Mesodermal cell (in vitro differentiated cells): ENCODE measurements around the gene TOM1L1.

Experiments
- H3K27ac ChIP-seq: 2 replicates; pipeline ENCODE4 v1.7.0; 2013; ENCODE audit warnings: mild to moderate bottlenecking, low read depth, low read length, moderate library complexity; ENCODE audit not compliant: severe bottlenecking
- H3K36me3 ChIP-seq: 2 replicates; pipeline ENCODE4 v1.7.1; 2013; ENCODE audit warnings: mild to moderate bottlenecking, low read length, moderate library complexity; ENCODE audit not compliant: control insufficient read depth, insufficient read depth
- H3K4me1 ChIP-seq: one replicate; pipeline ENCODE4 v1.7.1; 2013; ENCODE audit warnings: mild to moderate bottlenecking, low read length; ENCODE audit not compliant: insufficient read depth, control insufficient read depth, poor library complexity, severe bottlenecking
- H3K4me3 ChIP-seq: 2 replicates; pipeline ENCODE4 v1.7.0; 2013; ENCODE audit warnings: low read length, control low read depth, mild to moderate bottlenecking; ENCODE audit not compliant: insufficient read depth, poor library complexity, severe bottlenecking; ENCODE audit errors: extremely low read depth
- H3K9me3 ChIP-seq: 2 replicates; pipeline ENCODE4 v1.7.1; 2013; ENCODE audit warnings: mild to moderate bottlenecking, low read length, moderate library complexity; ENCODE audit not compliant: control insufficient read depth
- WGBS, 2 experiments: methylation state at CpG; one replicate each; pipeline ENCODE4 v1.1.5; 2013; ENCODE audit warnings: missing lambda C conversion rate in 2 of 2; ENCODE audit not compliant: insufficient coverage in 2 of 2; 5-methylcytosine and 5-hydroxymethylcytosine counted together

TOM1L1 gene

DNA sequence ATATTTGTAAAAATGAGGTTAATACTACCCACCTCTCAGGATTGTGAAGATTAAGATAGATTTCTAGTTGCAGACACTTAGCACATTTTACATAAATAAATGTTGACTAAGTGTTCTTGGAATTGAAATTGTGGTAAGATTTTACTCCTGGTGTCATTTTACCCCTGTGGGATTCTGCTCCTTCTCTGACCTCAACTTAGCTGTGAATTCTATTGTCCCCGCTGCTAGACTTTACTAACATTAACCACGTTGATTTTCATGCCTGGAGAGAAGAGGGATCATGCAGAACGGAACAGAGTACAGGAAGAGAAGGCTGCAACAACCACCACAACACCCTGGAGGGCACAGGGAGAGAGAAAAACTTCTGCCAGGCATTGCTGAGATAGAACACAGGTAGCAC is 2.1 kb upstream of the TOM1L1 start:
- Histone ChIP-seq H3K36me3 (peaks cover 4% of the 10 kb centered on the region), H3K27ac (no peak overlapping the region), H3K4me1 (peaks cover 5% of the 10 kb centered on the region), H3K9me3 (no peaks in the 10 kb centered on the region), H3K4me3 (no peak overlapping the region)
- WGBS, 2 experiments = 81% methylated on average over 2 of the region's 3 CpGs; no CpG with 5 or more reads in 1 of the 2 experiments

- WGBS, 2 experiments = 60 to 83% methylated on average over 1 to 2 of the region's 3 CpGs
- H3K27ac ChIP-seq = no peak overlapping the region
- no peaks in the 10 kb centered on the region for H3K9me3 ChIP-seq
- H3K4me3 ChIP-seq = no peak overlapping the region
- H3K36me3 ChIP-seq = peaks cover 4% of the 10 kb centered on the region
- H3K4me1 ChIP-seq = peaks cover 5% of the 10 kb centered on the region
Measured at GRCh38 chr17:54899201-54899600, 1.5 kb upstream of the TOM1L1 start.

DNA sequence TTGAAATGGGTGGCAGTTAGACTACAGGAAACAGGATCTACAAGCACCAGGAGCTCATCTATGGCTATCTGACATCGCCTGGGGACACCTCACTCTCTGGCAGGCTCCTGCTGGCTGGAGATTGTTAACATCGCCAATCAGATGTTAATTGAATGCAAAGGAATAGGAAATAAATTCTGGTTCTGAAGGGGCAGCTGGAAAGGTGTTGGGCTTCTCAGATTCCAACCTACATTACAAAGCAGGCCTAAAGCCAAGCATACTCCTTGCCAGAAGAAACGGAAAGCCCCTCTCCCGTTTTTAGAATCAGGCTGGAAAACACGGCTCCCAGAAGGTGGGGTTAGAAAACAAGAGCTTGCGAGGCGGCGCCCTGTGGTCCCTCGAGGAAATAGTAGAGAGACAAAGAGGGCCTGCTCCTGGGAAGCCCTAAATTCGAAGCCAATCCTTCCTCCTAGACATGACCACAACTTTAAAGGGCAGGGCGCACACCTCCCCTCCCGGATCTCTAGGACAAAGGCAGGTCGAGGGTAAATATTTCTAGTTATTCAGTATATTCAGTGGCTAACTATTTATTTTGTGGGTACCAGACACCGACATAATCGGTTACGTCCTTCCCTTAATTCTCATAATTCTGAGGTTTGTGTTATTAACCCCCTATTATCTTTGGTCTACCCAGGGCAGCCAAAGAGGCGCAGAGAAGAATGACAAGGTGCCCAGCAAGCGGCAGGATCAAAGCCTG is 763 bp upstream of the TOM1L1 start:
- peaks cover 5% of the 10 kb centered on the region for H3K4me1 ChIP-seq
- H3K36me3 ChIP-seq = peaks cover 4% of the 10 kb centered on the region
- 7 to 12% methylated on average over 6 to 11 of the region's 18 CpGs for WGBS, 2 experiments
- H3K9me3 ChIP-seq = no peaks in the 10 kb centered on the region
- no peak overlapping the region for H3K27ac ChIP-seq
- H3K4me3 ChIP-seq = peak overlapping the region; percentile 57

DNA sequence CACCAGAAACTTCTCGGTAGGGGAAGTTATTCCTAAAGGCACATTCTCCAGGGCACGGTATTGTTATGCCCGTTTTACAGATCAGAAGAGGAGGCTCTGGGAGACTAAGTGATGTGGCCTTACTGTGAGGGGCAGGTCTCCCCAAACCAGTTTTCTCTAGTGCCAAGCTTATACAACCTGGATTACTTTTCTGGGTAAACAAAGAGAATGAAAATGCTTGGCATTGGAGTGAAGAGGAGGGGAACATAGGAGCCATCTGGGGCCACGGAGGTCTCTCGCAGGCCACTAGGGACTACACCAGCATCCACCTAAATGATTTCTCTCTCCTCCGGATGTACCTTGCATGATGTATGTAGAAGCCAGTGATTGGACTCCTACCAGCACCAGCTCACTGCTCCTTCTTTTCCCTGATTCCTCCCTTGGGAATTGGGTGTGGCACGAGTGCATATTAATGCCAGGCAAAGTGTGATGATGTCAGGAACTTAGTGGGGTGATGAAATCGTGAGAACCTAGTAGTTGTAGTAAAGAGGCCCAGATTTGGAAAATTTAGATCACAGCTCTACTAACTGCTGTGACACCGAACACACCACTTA is 674 bp downstream of the TOM1L1 start:
- Histone ChIP-seq H3K9me3 (no peaks in the 10 kb centered on the region), H3K36me3 (peaks cover 9% of the 10 kb centered on the region), H3K4me3 (peak overlapping the region; percentile 57), H3K27ac (no peak overlapping the region), H3K4me1 (peaks cover 5% of the 10 kb centered on the region)
- 17% methylated on average over 1 to 6 of the region's 9 CpGs for WGBS, 2 experiments

DNA sequence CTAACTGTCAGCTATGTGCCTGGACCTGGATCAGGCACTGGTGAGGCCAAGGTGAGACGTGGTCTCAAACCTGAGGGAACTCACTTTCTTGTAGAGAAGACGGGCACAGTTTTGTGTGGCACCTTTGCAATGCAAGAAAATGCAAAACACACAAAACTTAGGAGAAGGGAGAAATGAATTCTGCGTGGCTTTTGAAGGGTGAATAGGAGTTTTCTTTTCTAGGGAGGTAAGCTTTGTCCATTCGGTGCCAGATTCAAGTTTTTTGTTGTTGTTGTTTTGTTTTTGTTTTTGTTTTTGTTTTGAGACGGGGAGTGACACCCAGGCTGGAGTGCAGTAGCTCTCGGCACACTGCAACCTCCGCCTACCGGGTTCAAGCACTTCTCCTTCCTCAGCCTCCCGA is 1.4 kb downstream of the TOM1L1 start:
- Histone ChIP-seq H3K36me3 (peaks cover 15% of the 10 kb centered on the region), H3K4me3 (peak overlapping the region; percentile 57), H3K4me1 (peaks cover 5% of the 10 kb centered on the region), H3K9me3 (no peaks in the 10 kb centered on the region), H3K27ac (no peak overlapping the region)
- 89 to 91% methylated on average over 9 of the region's 9 CpGs for WGBS, 2 experiments

GRCh38 chr17:54902611-54903010 is 2.0 kb downstream of the TOM1L1 start:
- 97 to 100% methylated on average over 2 to 4 of the region's 5 CpGs for WGBS, 2 experiments

GRCh38 chr17:54903375-54903774 is 2.7 kb downstream of the TOM1L1 start:
- 100% methylated on average over 1 of the region's 1 CpG; no CpG with 5 or more reads in 1 of the 2 experiments for WGBS, 2 experiments
- H3K4me3 ChIP-seq = no peak overlapping the region
- no peaks in the 10 kb centered on the region for H3K9me3 ChIP-seq

More at GRCh38 chr17:54902611-54903010, 2.0 kb downstream of the TOM1L1 start:
- peaks cover 5% of the 10 kb centered on the region for H3K4me1 ChIP-seq
- H3K4me3 ChIP-seq = no peak overlapping the region
- H3K9me3 ChIP-seq = no peaks in the 10 kb centered on the region
- H3K27ac ChIP-seq = no peak overlapping the region
- H3K36me3 ChIP-seq = peaks cover 17% of the 10 kb centered on the region

GRCh38 chr17:54906683-54907082 is 6.0 kb downstream of the TOM1L1 start:
- WGBS, 2 experiments = 93% methylated on average over 4 to 5 of the region's 7 CpGs
- Histone ChIP-seq H3K4me1 (no peaks in the 10 kb centered on the region), H3K27ac (no peak overlapping the region), H3K36me3 (peaks cover 23% of the 10 kb centered on the region), H3K4me3 (no peak overlapping the region), H3K9me3 (no peaks in the 10 kb centered on the region)

More at GRCh38 chr17:54903375-54903774, 2.7 kb downstream of the TOM1L1 start:
- H3K36me3 ChIP-seq = peaks cover 23% of the 10 kb centered on the region
- peaks cover 5% of the 10 kb centered on the region for H3K4me1 ChIP-seq
- no peak overlapping the region for H3K27ac ChIP-seq

DNA sequence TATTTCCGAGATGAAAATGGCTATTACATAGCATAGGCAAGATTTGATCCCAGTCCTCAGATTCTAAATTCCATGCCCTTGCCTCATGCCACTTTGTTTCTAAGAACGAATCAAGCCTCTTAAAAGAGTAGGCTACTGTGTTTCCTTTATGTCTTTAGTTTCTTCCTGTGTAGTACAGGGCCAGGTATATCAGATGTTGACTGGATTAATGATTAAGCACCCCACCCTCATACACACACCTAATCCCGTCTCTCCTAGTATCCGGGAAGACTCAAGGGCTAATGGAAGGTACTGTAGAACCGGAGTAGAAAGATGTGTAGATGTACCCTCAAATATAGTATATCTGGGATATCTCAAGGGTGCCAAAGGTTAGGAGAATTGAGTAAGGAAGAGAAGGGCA is 6.7 kb downstream of the TOM1L1 start:
- no peak overlapping the region for H3K4me3 ChIP-seq
- no peaks in the 10 kb centered on the region for H3K4me1 ChIP-seq
- H3K27ac ChIP-seq = no peak overlapping the region
- peaks cover 23% of the 10 kb centered on the region for H3K36me3 ChIP-seq
- H3K9me3 ChIP-seq = no peaks in the 10 kb centered on the region
- 80 to 95% methylated on average over 1 to 3 of the region's 5 CpGs for WGBS, 2 experiments

- H3K36me3 ChIP-seq = peaks cover 34% of the 10 kb centered on the region
- WGBS, 2 experiments = no CpG with 5 or more reads among the region's 2 CpGs
- H3K27ac ChIP-seq = no peak overlapping the region
- no peak overlapping the region for H3K4me3 ChIP-seq
- H3K9me3 ChIP-seq = no peaks in the 10 kb centered on the region
- H3K4me1 ChIP-seq = no peaks in the 10 kb centered on the region
Measured at GRCh38 chr17:54909766-54910165, 9.1 kb downstream of the TOM1L1 start.

DNA sequence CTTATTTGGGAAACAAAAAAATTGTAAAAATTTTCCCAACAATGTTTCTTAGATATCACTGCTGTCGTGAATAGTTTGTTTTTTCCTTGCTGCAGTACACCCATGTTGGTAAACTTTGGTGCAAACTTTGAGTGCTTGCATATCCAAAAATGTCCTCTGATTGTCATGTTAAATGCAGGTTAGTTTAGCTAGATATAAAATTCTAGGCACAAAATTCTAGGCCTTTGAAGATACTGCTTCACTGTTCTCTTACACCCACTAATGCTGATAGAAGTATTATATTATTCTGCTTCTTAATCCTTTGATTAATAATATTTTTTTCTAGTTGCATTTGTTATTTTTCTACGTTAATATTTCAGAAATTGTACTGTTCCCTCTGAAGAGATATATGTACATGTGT is 16.1 kb downstream of the TOM1L1 start:
- WGBS, 2 experiments = no CpG with 5 or more reads among the region's 2 CpGs
- no peaks in the 10 kb centered on the region for H3K9me3 ChIP-seq
- no peaks in the 10 kb centered on the region for H3K4me1 ChIP-seq
- peaks cover 48% of the 10 kb centered on the region for H3K36me3 ChIP-seq
- no peak overlapping the region for H3K27ac ChIP-seq
- H3K4me3 ChIP-seq = no peak overlapping the region
